IPS-18c (cell line): ENCODE measurements around the gene CLDN7.
A peak's percentile ranks its signal among the peaks of the same experiment; 100 is the strongest.

Source experiments
- H3K4me3 ChIP-seq: 2 replicates; pipeline ENCODE4 v1.7.0; 2013; ENCODE audit warnings: low read depth, mild to moderate bottlenecking, low read length, moderate library complexity; ENCODE audit not compliant: insufficient read depth
- H3K9me3 ChIP-seq: one replicate; pipeline ENCODE4 v1.6.1; 2013; ENCODE audit warnings: mild to moderate bottlenecking, low read length, moderate library complexity; ENCODE audit not compliant: control insufficient read depth, insufficient read depth

The CLDN7 gene

GRCh38 chr17:7290685-7291084 lies 28.4 kb upstream of the CLDN7 start:
- Histone ChIP-seq H3K9me3 (no peaks in the 10 kb centered on the region), H3K4me3 (no peak overlapping the region)

DNA sequence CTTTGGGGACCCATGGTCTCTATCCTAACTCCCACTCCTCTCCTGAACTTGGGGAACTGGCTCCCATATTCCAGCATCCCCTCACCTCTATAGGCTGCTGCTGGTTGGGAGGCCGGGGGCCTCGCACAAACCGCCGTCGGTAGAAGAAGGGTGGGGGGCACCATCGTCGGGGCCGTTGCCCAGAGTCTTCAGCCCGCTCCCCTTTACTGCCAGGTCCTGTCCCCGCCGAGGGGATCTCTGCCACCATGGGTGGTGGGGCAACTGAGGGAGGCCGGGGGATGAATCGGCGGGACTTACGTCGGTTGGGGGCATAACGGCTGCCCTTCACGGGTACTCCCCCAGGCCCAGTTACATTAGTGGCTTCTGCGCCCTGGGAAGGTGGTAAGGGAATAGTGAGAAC lies 27.9 kb upstream of the CLDN7 start:
- Histone ChIP-seq H3K9me3 (no peaks in the 10 kb centered on the region), H3K4me3 (no peak overlapping the region)

- H3K4me3 ChIP-seq, result no peak overlapping the region
- no peaks in the 10 kb centered on the region for H3K9me3 ChIP-seq
Observed at GRCh38 chr17:7289256-7290032, 27.2 kb upstream of the CLDN7 start.

DNA sequence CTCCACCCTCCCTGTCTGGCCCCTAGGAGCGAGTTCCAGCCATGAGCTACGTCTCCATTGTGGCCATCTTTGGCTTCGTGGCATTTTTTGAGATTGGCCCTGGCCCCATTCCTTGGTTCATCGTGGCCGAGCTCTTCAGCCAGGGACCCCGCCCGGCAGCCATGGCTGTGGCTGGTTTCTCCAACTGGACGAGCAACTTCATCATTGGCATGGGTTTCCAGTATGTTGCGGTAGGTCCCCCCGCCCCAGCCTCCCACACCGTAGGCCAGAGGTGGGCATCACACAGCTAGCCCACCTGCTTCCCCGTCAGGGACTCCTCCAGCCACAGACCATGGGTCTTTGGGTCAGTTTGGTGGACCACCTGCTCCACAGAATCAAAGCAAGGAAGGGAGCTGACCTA lies 23.4 kb upstream of the CLDN7 start:
- Histone ChIP-seq H3K9me3 (no peaks in the 10 kb centered on the region), H3K4me3 (no peak overlapping the region)

DNA sequence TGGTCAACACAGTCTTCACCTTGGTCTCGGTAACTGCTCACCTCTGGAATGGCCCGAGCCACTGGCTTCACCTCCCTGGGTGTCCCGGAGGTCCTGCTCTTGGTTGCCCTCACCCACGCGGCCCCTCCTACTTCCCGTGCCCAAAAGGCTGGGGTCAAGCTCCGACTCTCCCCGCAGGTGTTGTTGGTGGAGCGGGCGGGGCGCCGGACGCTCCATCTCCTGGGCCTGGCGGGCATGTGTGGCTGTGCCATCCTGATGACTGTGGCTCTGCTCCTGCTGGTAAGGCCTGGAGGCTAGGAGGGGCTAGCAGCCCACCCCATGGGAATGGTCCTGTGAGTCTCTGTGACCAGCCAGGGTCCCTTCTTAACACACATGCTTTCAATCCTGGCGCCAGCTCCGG lies 22.6 kb upstream of the CLDN7 start:
- Histone ChIP-seq H3K4me3 (no peak overlapping the region), H3K9me3 (no peaks in the 10 kb centered on the region)

DNA sequence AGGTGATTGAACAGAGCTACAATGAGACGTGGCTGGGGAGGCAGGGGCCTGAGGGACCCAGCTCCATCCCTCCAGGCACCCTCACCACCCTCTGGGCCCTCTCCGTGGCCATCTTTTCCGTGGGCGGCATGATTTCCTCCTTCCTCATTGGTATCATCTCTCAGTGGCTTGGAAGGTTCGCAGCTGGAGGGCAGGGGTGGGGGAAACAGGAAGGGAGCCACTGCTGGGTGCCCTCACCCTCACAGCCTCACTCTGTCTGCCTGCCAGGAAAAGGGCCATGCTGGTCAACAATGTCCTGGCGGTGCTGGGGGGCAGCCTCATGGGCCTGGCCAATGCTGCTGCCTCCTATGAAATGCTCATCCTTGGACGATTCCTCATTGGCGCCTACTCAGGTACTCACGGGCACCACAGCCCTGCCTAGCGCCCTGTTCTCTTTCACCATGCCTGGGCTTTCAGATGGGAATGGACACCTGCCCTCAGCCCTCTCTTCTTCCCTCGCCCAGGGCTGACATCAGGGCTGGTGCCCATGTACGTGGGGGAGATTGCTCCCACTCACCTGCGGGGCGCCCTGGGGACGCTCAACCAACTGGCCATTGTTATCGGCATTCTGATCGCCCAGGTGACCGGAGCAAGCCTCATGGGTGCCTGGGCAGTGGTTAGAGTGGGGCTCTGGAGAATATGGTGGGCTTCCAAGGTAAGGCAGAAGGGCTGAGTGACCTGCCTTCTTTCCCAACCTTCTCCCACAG lies 21.4 kb upstream of the CLDN7 start:
- no peak overlapping the region for H3K4me3 ChIP-seq
- no peaks in the 10 kb centered on the region for H3K9me3 ChIP-seq

- Histone ChIP-seq H3K9me3 (no peaks in the 10 kb centered on the region), H3K4me3 (peak overlapping the region; percentile 81; the same call in 1 of the 2 replicates)
Observed at GRCh38 chr17:7282752-7283321, 20.6 kb upstream of the CLDN7 start.

GRCh38 chr17:7281953-7282751 lies 19.9 kb upstream of the CLDN7 start:
- Histone ChIP-seq H3K4me3 (peak overlapping the region; percentile 81), H3K9me3 (no peaks in the 10 kb centered on the region)

- Histone ChIP-seq H3K4me3 (peak within 1 kb of the TSS; percentile 81), H3K9me3 (no peaks in the 10 kb centered on the region)
Observed at GRCh38 chr17:7281074-7281952, 19.0 kb upstream of the CLDN7 start, which contains the start of gene SLC2A4. Gene SLC2A4 (plus strand): TSS chr17:7281718. CDS start chr17:7281935, 217 bp downstream.

GRCh38 chr17:7280519-7281073 lies 18.3 kb upstream of the CLDN7 start:
- H3K4me3 ChIP-seq, result peak overlapping the region; percentile 50; the same call in 1 of the 2 replicates
- no peaks in the 10 kb centered on the region for H3K9me3 ChIP-seq

GRCh38 chr17:7279448-7279847 lies 17.2 kb upstream of the CLDN7 start:
- no peaks in the 10 kb centered on the region for H3K9me3 ChIP-seq

GRCh38 chr17:7266784-7267183 lies 4.5 kb upstream of the CLDN7 start:
- Histone ChIP-seq H3K4me3 (no peak overlapping the region), H3K9me3 (peaks cover 2% of the 10 kb centered on the region)

More at GRCh38 chr17:7279448-7279847, 17.2 kb upstream of the CLDN7 start:
- no peak overlapping the region for H3K4me3 ChIP-seq

DNA sequence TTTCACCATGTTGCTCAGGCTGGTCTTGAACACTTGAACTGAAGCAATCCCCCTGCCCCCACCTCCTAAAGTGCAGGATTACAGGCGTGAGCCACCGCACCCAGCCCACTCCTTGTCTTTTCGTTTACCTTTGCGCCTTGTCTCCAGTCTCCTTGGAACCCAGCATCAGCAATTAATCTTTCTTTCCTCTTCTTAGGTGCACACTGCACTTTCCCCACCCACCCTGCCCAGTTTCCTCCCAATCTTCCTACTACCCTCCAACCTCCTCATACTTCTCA lies 1.5 kb upstream of the CLDN7 start:
- peaks cover 2% of the 10 kb centered on the region for H3K9me3 ChIP-seq
- H3K4me3 ChIP-seq, result peak overlapping the region; percentile 91; the same call in 1 of the 2 replicates

- H3K9me3 ChIP-seq, result peaks cover 2% of the 10 kb centered on the region
- H3K4me3 ChIP-seq, result peak overlapping the region; percentile 91
Observed at GRCh38 chr17:7262935-7263800, 890 bp upstream of the CLDN7 start.

DNA sequence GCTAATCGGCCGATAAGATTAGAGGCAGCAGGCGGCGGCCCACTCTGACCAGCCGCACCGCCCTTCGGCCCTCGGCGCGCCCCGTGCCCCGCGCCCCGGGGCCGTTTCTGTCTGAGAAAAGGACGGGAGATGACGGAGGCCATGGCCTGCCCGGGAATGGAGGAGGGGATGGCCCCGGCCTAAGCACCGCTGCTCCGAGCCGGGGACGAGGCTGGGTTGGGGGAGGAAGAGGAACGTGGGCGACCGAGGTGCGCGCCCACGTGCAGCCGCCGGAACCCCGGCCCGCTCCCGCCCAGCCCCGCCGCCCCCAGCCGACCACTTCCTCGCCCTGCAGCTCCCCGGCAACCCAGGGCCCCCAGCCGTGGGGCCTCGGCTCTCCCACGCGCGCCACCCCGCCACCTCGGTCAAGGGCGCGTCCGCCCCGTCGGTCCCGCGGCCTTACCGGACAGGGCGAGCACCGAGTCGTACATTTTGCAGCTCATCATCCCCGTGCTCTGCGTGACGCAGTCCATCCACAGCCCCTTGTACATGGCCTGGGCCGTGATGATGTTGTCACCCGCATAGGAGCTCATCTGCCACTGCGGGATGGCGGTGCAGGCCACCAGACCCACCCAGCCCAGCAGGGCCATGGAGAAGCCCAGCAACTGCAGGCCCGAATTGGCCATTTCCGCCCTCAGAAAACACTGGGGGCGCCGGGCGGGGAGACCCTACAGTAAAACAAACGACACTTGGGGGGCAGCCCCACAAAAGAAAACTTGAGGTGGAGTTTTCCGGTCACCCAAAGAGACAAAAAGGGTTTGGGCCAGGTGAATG lies 693 bp downstream of the CLDN7 start:
- peak overlapping the region; percentile 91 for H3K4me3 ChIP-seq

More for the DNA sequence above, 693 bp downstream of the CLDN7 start:
- peaks cover 2% of the 10 kb centered on the region for H3K9me3 ChIP-seq
